DND-41 (cell line): ENCODE data around the gene MALRD1.

Source experiments
- ATAC-seq: fragments of 200-7000 bp; cut with Tn5 transposase; 3 replicates; pipeline ENCODE4 v1.9.1; 2021; ENCODE audit warnings: low read depth; ENCODE audit not compliant: insufficient read depth
- DNase-seq: peaks from one replicate; pipeline ENCODE4 v3.0.0-alpha.2; 2020
- H2AFZ ChIP-seq: 2 replicates; pipeline ENCODE4 v1.6.0; 2012; ENCODE audit warnings: low read depth, low read length
- H3K27ac ChIP-seq: 2 replicates; pipeline ENCODE4 v1.5.1; 2012; ENCODE audit warnings: low read length, inconsistent platforms
- H3K27me3 ChIP-seq: fragments of 200-600 bp; sonication (generic); 2 replicates; pipeline ENCODE4 v1.6.0; 2012; ENCODE audit warnings: low read length, mild to moderate bottlenecking, inconsistent platforms; ENCODE audit not compliant: insufficient read depth, poor library complexity
- H3K36me3 ChIP-seq: 2 replicates; pipeline ENCODE4 v1.5.1; 2012; ENCODE audit warnings: low read length, inconsistent platforms; ENCODE audit not compliant: insufficient read depth
- H3K4me1 ChIP-seq: 2 replicates; pipeline ENCODE4 v1.5.1; 2012; ENCODE audit warnings: mild to moderate bottlenecking, low read length; ENCODE audit not compliant: insufficient read depth
- H3K4me2 ChIP-seq: 2 replicates; pipeline ENCODE4 v1.6.0; 2012; ENCODE audit warnings: mild to moderate bottlenecking, moderate library complexity, low read length, inconsistent platforms; ENCODE audit not compliant: insufficient read depth
- H3K4me3 ChIP-seq, 2 experiments: fragments of 200-600 bp in 1 of 2; shearing (Covaris generic) in 1 of 2; 2 replicates each; pipeline ENCODE4 v1.5.1; 2012 to 2016; ENCODE audit warnings: inconsistent platforms in 2 of 2, low read length in 2 of 2, mild to moderate bottlenecking in 2 of 2, low read depth in 1 of 2, moderate library complexity in 1 of 2
- H3K79me2 ChIP-seq: 2 replicates; pipeline ENCODE4 v1.6.0; 2012; ENCODE audit warnings: low read length, inconsistent platforms; ENCODE audit not compliant: insufficient read depth
- H3K9ac ChIP-seq: 2 replicates; pipeline ENCODE4 v1.6.0; 2012; ENCODE audit warnings: low read depth, mild to moderate bottlenecking, inconsistent platforms, low read length, moderate library complexity
- H3K9me3 ChIP-seq: 2 replicates; pipeline ENCODE4 v1.5.1; 2012; ENCODE audit warnings: low read length, moderate library complexity, mild to moderate bottlenecking, inconsistent platforms; ENCODE audit not compliant: insufficient read depth, severe bottlenecking
- H4K20me1 ChIP-seq: 2 replicates; pipeline ENCODE4 v1.6.0; 2012; ENCODE audit warnings: low read length; ENCODE audit not compliant: insufficient read depth
- CTCF ChIP-seq: IDR thresholded peaks from 2 replicates; pipeline ENCODE4 v1.5.1; 2012; ENCODE audit warnings: borderline replicate concordance, low read length, moderate library complexity, mild to moderate bottlenecking; ENCODE audit not compliant: poor library complexity, severe bottlenecking; ENCODE audit errors: extremely low read depth
- EZH2 ChIP-seq: IDR thresholded peaks from 3 replicates; pipeline ENCODE4 v1.6.1; 2012; ENCODE audit warnings: borderline replicate concordance, low read depth, mild to moderate bottlenecking, moderate library complexity, low read length, inconsistent platforms; ENCODE audit not compliant: severe bottlenecking

Gene MALRD1

DNA sequence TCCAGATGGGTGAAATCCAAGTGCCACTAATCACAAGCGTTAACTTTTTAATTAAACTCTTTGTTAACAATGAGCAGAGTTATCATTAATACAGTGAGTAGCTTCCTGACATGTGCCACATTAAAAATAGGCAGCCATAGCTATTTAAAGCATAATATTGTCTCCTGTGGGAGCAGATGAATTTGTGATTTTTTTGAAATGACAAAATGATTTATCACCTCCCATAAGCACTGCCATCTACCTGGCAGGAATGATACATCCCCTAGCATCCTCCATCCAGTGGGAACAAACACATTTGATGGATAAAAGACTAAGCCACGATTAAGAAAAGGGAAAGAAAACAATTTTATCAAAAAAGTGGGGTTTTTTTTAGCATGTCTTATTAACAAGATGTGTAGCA, 605.3 kb downstream of the MALRD1 start:
- no peak overlapping the region for H3K27ac ChIP-seq

GRCh38 chr10:19654576-19654975, 606.0 kb downstream of the MALRD1 start:
- no peak overlapping the region for H3K4me2 ChIP-seq
- no peak for ATAC-seq

More for the DNA sequence above, 605.3 kb downstream of the MALRD1 start:
- H3K4me1 ChIP-seq = no peaks in the 10 kb centered on the region
- no peaks in the 10 kb centered on the region for H3K79me2 ChIP-seq
- no peaks in the 10 kb centered on the region for H3K27me3 ChIP-seq
- H2AFZ ChIP-seq = no peak overlapping the region
- H3K36me3 ChIP-seq = no peaks in the 10 kb centered on the region
- no peak for TF ChIP-seq CTCF
- no peak for TF ChIP-seq EZH2
- DNase-seq (no peak), ATAC-seq (no peak)
- H3K4me3 ChIP-seq = no peak overlapping the region
- H3K4me2 ChIP-seq = no peak overlapping the region
- no peak overlapping the region for H3K9ac ChIP-seq
- H3K9me3 ChIP-seq = no peaks in the 10 kb centered on the region
- no peaks in the 10 kb centered on the region for H4K20me1 ChIP-seq

DNA sequence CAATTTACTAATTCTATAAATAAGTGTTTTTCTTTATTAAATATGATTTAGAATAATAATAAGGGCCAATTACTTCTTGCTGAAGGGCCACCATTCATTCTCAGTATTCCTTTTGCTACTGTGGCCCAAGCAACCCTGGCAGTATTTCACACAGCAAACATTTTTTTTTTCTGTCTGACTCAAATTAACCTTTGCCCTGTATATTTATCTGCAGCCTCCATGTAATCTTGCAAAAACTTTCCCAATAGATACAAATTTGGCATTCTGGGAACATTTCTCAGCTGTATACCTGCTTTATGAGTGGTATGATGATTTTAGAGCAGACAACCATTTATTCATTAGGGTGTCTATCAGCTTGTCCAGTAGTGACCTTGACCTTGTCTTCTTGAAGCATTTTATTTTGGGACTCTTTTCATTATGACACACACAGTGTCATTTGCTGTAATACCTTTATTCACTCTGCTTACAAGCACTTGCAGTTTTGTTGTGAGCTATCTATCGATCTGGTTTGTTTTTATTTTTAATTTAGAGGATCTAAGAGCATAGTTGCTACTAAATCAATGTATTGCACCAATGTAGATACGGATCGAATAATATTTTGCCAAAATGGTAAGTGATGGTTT, 607.9 kb downstream of the MALRD1 start:
- H3K4me3 ChIP-seq = no peak overlapping the region
- ATAC-seq (no peak), DNase-seq (no peak)
- no peak overlapping the region for H3K9ac ChIP-seq
- no peaks in the 10 kb centered on the region for H3K36me3 ChIP-seq
- no peaks in the 10 kb centered on the region for H4K20me1 ChIP-seq
- no peak overlapping the region for H2AFZ ChIP-seq
- TF ChIP-seq EZH2 = no peak
- TF ChIP-seq CTCF = no peak
- no peak overlapping the region for H3K4me2 ChIP-seq
- no peak overlapping the region for H3K27ac ChIP-seq
- no peaks in the 10 kb centered on the region for H3K4me1 ChIP-seq
- H3K9me3 ChIP-seq = no peaks in the 10 kb centered on the region
- no peaks in the 10 kb centered on the region for H3K27me3 ChIP-seq
- no peaks in the 10 kb centered on the region for H3K79me2 ChIP-seq

More at GRCh38 chr10:19654576-19654975, 606.0 kb downstream of the MALRD1 start:
- no peak overlapping the region for H3K27ac ChIP-seq
- no peak overlapping the region for H2AFZ ChIP-seq
- no peaks in the 10 kb centered on the region for H4K20me1 ChIP-seq
- no peaks in the 10 kb centered on the region for H3K36me3 ChIP-seq
- no peaks in the 10 kb centered on the region for H3K4me1 ChIP-seq
- TF ChIP-seq CTCF (no peak), EZH2 (no peak)
- no peaks in the 10 kb centered on the region for H3K9me3 ChIP-seq
- H3K27me3 ChIP-seq = no peaks in the 10 kb centered on the region
- no peak overlapping the region for H3K4me3 ChIP-seq
- no peaks in the 10 kb centered on the region for H3K79me2 ChIP-seq
- H3K9ac ChIP-seq = no peak overlapping the region
- no peak for DNase-seq

GRCh38 chr10:19658131-19658530, 609.5 kb downstream of the MALRD1 start:
- no peak for DNase-seq
- H3K9me3 ChIP-seq = no peaks in the 10 kb centered on the region
- H3K36me3 ChIP-seq = no peaks in the 10 kb centered on the region
- H4K20me1 ChIP-seq = no peaks in the 10 kb centered on the region
- H3K4me2 ChIP-seq = no peak overlapping the region
- ATAC-seq = no peak
- H3K9ac ChIP-seq = no peak overlapping the region
- H3K4me1 ChIP-seq = no peaks in the 10 kb centered on the region
- H2AFZ ChIP-seq = no peak overlapping the region
- no peak for TF ChIP-seq EZH2
- H3K27me3 ChIP-seq = no peaks in the 10 kb centered on the region
- H3K4me3 ChIP-seq = no peak overlapping the region
- no peaks in the 10 kb centered on the region for H3K79me2 ChIP-seq
- no peak overlapping the region for H3K27ac ChIP-seq
